ENCODE data around the gene ATN1. TPM values are rescaled to one million over a fixed set of nuclear protein-coding genes. Genes with fewer than 3 reads are reported as not detected.
"Not testable (repeated sequence)": the region's sequence is repeated elsewhere in the genome, so short reads cannot be mapped to it uniquely, and the experiment has no call there.

ATN1 gene
- total RNA-seq, 2 donors from 2014 or later = 37.1 to 68.9 TPM

GRCh38 chr12:6903722-6904121, 24.0 kb upstream of the ATN1 start:
- no peak for DNase-seq (ENCODE audit: low spot score)
- TF ChIP-seq, protein P1, sequence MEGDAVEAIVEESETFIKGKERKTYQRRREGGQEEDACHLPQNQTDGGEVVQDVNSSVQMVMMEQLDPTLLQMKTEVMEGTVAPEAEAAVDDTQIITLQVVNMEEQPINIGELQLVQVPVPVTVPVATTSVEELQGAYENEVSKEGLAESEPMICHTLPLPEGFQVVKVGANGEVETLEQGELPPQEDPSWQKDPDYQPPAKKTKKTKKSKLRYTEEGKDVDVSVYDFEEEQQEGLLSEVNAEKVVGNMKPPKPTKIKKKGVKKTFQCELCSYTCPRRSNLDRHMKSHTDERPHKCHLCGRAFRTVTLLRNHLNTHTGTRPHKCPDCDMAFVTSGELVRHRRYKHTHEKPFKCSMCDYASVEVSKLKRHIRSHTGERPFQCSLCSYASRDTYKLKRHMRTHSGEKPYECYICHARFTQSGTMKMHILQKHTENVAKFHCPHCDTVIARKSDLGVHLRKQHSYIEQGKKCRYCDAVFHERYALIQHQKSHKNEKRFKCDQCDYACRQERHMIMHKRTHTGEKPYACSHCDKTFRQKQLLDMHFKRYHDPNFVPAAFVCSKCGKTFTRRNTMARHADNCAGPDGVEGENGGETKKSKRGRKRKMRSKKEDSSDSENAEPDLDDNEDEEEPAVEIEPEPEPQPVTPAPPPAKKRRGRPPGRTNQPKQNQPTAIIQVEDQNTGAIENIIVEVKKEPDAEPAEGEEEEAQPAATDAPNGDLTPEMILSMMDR (IDR thresholded peaks at IDR 0.05) = no peak
- Histone ChIP-seq H3K27me3 (no peaks in the 10 kb centered on the region), H3K4me1 (peaks cover 0 to 12% of the 10 kb centered on the region in 2 donors), H3K9me3 (no peaks in the 10 kb centered on the region), H3K27ac (no peak overlapping the region), H3K36me3 (no peaks in the 10 kb centered on the region), H3K4me3 (no peak overlapping the region)

- TF ChIP-seq, protein P1 (IDR thresholded peaks at IDR 0.05) = no peak
- peak; percentile 98 for DNase-seq (ENCODE audit: low spot score)
- H3K9me3 ChIP-seq = no peaks in the 10 kb centered on the region
- no peaks in the 10 kb centered on the region for H3K36me3 ChIP-seq
- H3K27ac ChIP-seq = peak within 1 kb of the TSS; percentile 78 to 84
- no peaks in the 10 kb centered on the region for H3K27me3 ChIP-seq
- H3K4me1 ChIP-seq = peaks cover 0 to 12% of the 10 kb centered on the region in 2 donors
- H3K4me3 ChIP-seq = peak within 1 kb of the TSS; percentile 62 to 76
Observed at GRCh38 chr12:6904280-6905276, 23.2 kb upstream of the ATN1 start, which contains the start of gene LRRC23. Gene LRRC23, plus strand, starts transcription at chr12:6904822. Its CDS starts 812 bp downstream, at chr12:6905634.

GRCh38 chr12:6905414-6906040, 22.2 kb upstream of the ATN1 start:
- DNase-seq (ENCODE audit: low spot score) = no peak
- Histone ChIP-seq H3K9me3 (no peaks in the 10 kb centered on the region), H3K4me1 (peaks cover 0 to 12% of the 10 kb centered on the region in 2 donors), H3K27me3 (no peaks in the 10 kb centered on the region), H3K4me3 (peak overlapping the region in 1 of 2 donors; percentile 76), H3K36me3 (no peaks in the 10 kb centered on the region), H3K27ac (peak overlapping the region; percentile 78 to 84)
- TF ChIP-seq, protein P1 (IDR thresholded peaks at IDR 0.05) = no peak

GRCh38 chr12:6908141-6908540, 19.6 kb upstream of the ATN1 start:
- not testable (repeated sequence) for H3K36me3 ChIP-seq; DNase-seq (ENCODE audit: low spot score)
- peaks cover 0 to 12% of the 10 kb centered on the region in 2 donors for H3K4me1 ChIP-seq

GRCh38 chr12:6909421-6910145, 18.2 kb upstream of the ATN1 start:
- Histone ChIP-seq H3K27me3 (no peaks in the 10 kb centered on the region), H3K4me3 (no peak overlapping the region), H3K4me1 (peaks cover 0 to 16% of the 10 kb centered on the region in 2 donors), H3K36me3 (no peaks in the 10 kb centered on the region), H3K27ac (no peak overlapping the region), H3K9me3 (no peaks in the 10 kb centered on the region)
- no peak for DNase-seq (ENCODE audit: low spot score)
- TF ChIP-seq, protein P1 (IDR thresholded peaks at IDR 0.05) = no peak

More at GRCh38 chr12:6908141-6908540, 19.6 kb upstream of the ATN1 start:
- not testable (repeated sequence) for H3K4me3 ChIP-seq, H3K9me3 ChIP-seq, H3K27ac ChIP-seq, H3K27me3 ChIP-seq
